SHP77 treated with DMSO at 0.1 percent for 48 hours (cell line): ENCODE measurements around the gene SVIL.
"Not testable (repeated sequence)": the region's sequence is repeated elsewhere in the genome, so short reads cannot be mapped to it uniquely, and the experiment has no call there.

ENCODE experiments used
- DNase-seq: peaks from one replicate; lab custom pipeline; 2025; lab: John Stamatoyannopoulos, UW

The SVIL gene

GRCh38 chr10:29541422-29542210 is 93.2 kb downstream of the SVIL start:
- no peak for DNase-seq

- DNase-seq: no peak
Observed at GRCh38 chr10:29540016-29540415, 94.8 kb downstream of the SVIL start.

GRCh38 chr10:29539412-29539811 is 95.4 kb downstream of the SVIL start:
- DNase-seq: no peak

- no peak for DNase-seq
Observed at GRCh38 chr10:29537799-29538198, 97.0 kb downstream of the SVIL start.

GRCh38 chr10:29536691-29537090 is 98.1 kb downstream of the SVIL start:
- not testable (repeated sequence) for DNase-seq

GRCh38 chr10:29535778-29536453 is 98.9 kb downstream of the SVIL start:
- no peak for DNase-seq

- DNase-seq: no peak
Observed at GRCh38 chr10:29535012-29535777, 99.6 kb downstream of the SVIL start.

GRCh38 chr10:29534590-29534989 is 100.2 kb downstream of the SVIL start:
- no peak for DNase-seq

GRCh38 chr10:29533696-29534285 is 101.0 kb downstream of the SVIL start:
- DNase-seq: no peak

- DNase-seq: no peak
Observed at GRCh38 chr10:29533046-29533445, 101.7 kb downstream of the SVIL start.

- no peak for DNase-seq
Observed at GRCh38 chr10:29532256-29532878, 102.4 kb downstream of the SVIL start.

GRCh38 chr10:29530112-29530976 is 104.4 kb downstream of the SVIL start:
- no peak for DNase-seq

- no peak for DNase-seq
Observed at GRCh38 chr10:29529146-29529545, 105.6 kb downstream of the SVIL start.

GRCh38 chr10:29525762-29526161 is 109.0 kb downstream of the SVIL start:
- no peak for DNase-seq

- no peak for DNase-seq
Observed at GRCh38 chr10:29524720-29525119, 110.1 kb downstream of the SVIL start.

- no peak for DNase-seq
Observed at GRCh38 chr10:29524294-29524693, 110.5 kb downstream of the SVIL start.

- DNase-seq: no peak
Observed at GRCh38 chr10:29522918-29523317, 111.9 kb downstream of the SVIL start.

GRCh38 chr10:29522061-29522855 is 112.5 kb downstream of the SVIL start:
- DNase-seq: no peak

- DNase-seq: no peak
Observed at GRCh38 chr10:29519659-29520058, 115.1 kb downstream of the SVIL start.

- no peak for DNase-seq
Observed at GRCh38 chr10:29517352-29517923, 117.3 kb downstream of the SVIL start.
